ENCODE measurements around the gene BLVRB.
A peak's percentile ranks its signal among the peaks of the same experiment; 100 is the strongest.

Gene BLVRB

GRCh38 chr19:40424637-40425449 is 40.7 kb downstream of the BLVRB start:
- Histone ChIP-seq H3K36me3 (ENCODE audit: insufficient read depth, low read length) (peaks cover 6% of the 10 kb centered on the region; the same call in 1 of the 2 replicates), H3K9me3 (ENCODE audit: low read depth, low read length) (no peaks in the 10 kb centered on the region), H3K9ac (ENCODE audit: insufficient read length) (peak overlapping the region; percentile 80), H3K4me3 (peak overlapping the region; percentile 92), H3K27ac (peak overlapping the region; percentile 78; the same call in 1 of the 2 replicates)
- DNase-seq (ENCODE audit: low read depth, low spot score) = no peak
- no peak for TF ChIP-seq EZH2 (IDR thresholded peaks at IDR 0.05)
- TF ChIP-seq POLR2AphosphoS5 (IDR thresholded peaks at IDR 0.05; ENCODE audit: borderline replicate concordance, low read depth, low read length) = no peak
- TF ChIP-seq FOXP2 (optimal IDR thresholded peaks at IDR 0.05; ENCODE audit: control extremely low read depth, extremely low read length, insufficient read depth) = no peak

- Histone ChIP-seq H3K36me3 (ENCODE audit: insufficient read depth, low read length) (peaks cover 6% of the 10 kb centered on the region; the same call in 1 of the 2 replicates), H3K9me3 (ENCODE audit: low read depth, low read length) (no peaks in the 10 kb centered on the region), H3K27ac (no peak overlapping the region), H3K4me3 (no peak overlapping the region), H3K9ac (ENCODE audit: insufficient read length) (no peak overlapping the region)
- DNase-seq (ENCODE audit: low read depth, low spot score) = no peak
- TF ChIP-seq FOXP2 (optimal IDR thresholded peaks at IDR 0.05; ENCODE audit: control extremely low read depth, extremely low read length, insufficient read depth) (no peak), EZH2 (IDR thresholded peaks at IDR 0.05) (no peak), POLR2AphosphoS5 (IDR thresholded peaks at IDR 0.05; ENCODE audit: borderline replicate concordance, low read depth, low read length) (no peak)
Measured at GRCh38 chr19:40423938-40424337, 41.6 kb downstream of the BLVRB start.

GRCh38 chr19:40422748-40423566 is 42.6 kb downstream of the BLVRB start:
- Histone ChIP-seq H3K9ac (ENCODE audit: insufficient read length) (no peak overlapping the region), H3K4me3 (no peak overlapping the region), H3K27ac (peak overlapping the region; percentile 14), H3K36me3 (ENCODE audit: insufficient read depth, low read length) (peaks cover 6% of the 10 kb centered on the region; the same call in 1 of the 2 replicates), H3K9me3 (ENCODE audit: low read depth, low read length) (no peaks in the 10 kb centered on the region)
- DNase-seq (ENCODE audit: low read depth, low spot score) = no peak
- TF ChIP-seq FOXP2 (optimal IDR thresholded peaks at IDR 0.05; ENCODE audit: control extremely low read depth, extremely low read length, insufficient read depth) (no peak), POLR2AphosphoS5 (IDR thresholded peaks at IDR 0.05; ENCODE audit: borderline replicate concordance, low read depth, low read length) (no peak), EZH2 (IDR thresholded peaks at IDR 0.05) (no peak)

- TF ChIP-seq EZH2 (IDR thresholded peaks at IDR 0.05) (no peak), POLR2AphosphoS5 (IDR thresholded peaks at IDR 0.05; ENCODE audit: borderline replicate concordance, low read depth, low read length) (no peak), FOXP2 (optimal IDR thresholded peaks at IDR 0.05; ENCODE audit: control extremely low read depth, extremely low read length, insufficient read depth) (no peak)
- Histone ChIP-seq H3K4me3 (no peak overlapping the region), H3K36me3 (ENCODE audit: insufficient read depth, low read length) (peaks cover 6% of the 10 kb centered on the region; the same call in 1 of the 2 replicates), H3K9me3 (ENCODE audit: low read depth, low read length) (no peaks in the 10 kb centered on the region), H3K27ac (peak overlapping the region; percentile 14), H3K9ac (ENCODE audit: insufficient read length) (no peak overlapping the region)
- DNase-seq (ENCODE audit: low read depth, low spot score) = no peak
Measured at GRCh38 chr19:40421993-40422747, 43.4 kb downstream of the BLVRB start.

- TF ChIP-seq POLR2AphosphoS5 (IDR thresholded peaks at IDR 0.05; ENCODE audit: borderline replicate concordance, low read depth, low read length) (peak; percentile 85), FOXP2 (optimal IDR thresholded peaks at IDR 0.05; ENCODE audit: control extremely low read depth, extremely low read length, insufficient read depth) (no peak)
- peak overlapping the region; percentile 85 for H3K4me3 ChIP-seq
- no peaks in the 10 kb centered on the region for H3K9me3 ChIP-seq (ENCODE audit: low read depth, low read length)
- no peak for DNase-seq (ENCODE audit: low read depth, low spot score)
- peak overlapping the region; percentile 75 for H3K9ac ChIP-seq (ENCODE audit: insufficient read length)
- H3K36me3 ChIP-seq (ENCODE audit: insufficient read depth, low read length) = peaks cover 6% of the 10 kb centered on the region; the same call in 1 of the 2 replicates
- H3K27ac ChIP-seq = peak overlapping the region; percentile 83
Measured at GRCh38 chr19:40420766-40421765, 44.5 kb downstream of the BLVRB start.

- no peak for DNase-seq (ENCODE audit: low read depth, low spot score)
- TF ChIP-seq FOXP2 (optimal IDR thresholded peaks at IDR 0.05; ENCODE audit: control extremely low read depth, extremely low read length, insufficient read depth) (no peak), POLR2AphosphoS5 (IDR thresholded peaks at IDR 0.05; ENCODE audit: borderline replicate concordance, low read depth, low read length) (no peak), EZH2 (IDR thresholded peaks at IDR 0.05) (no peak)
- Histone ChIP-seq H3K9ac (ENCODE audit: insufficient read length) (no peak overlapping the region), H3K27ac (no peak overlapping the region; the same call in 1 of the 2 replicates), H3K4me3 (peak overlapping the region; percentile 85), H3K9me3 (ENCODE audit: low read depth, low read length) (no peaks in the 10 kb centered on the region), H3K36me3 (ENCODE audit: insufficient read depth, low read length) (peaks cover 6% of the 10 kb centered on the region; the same call in 1 of the 2 replicates)
Measured at GRCh38 chr19:40420451-40420765, 45.1 kb downstream of the BLVRB start.

- DNase-seq (ENCODE audit: low read depth, low spot score) = no peak
- TF ChIP-seq EZH2 (IDR thresholded peaks at IDR 0.05) (no peak), FOXP2 (optimal IDR thresholded peaks at IDR 0.05; ENCODE audit: control extremely low read depth, extremely low read length, insufficient read depth) (no peak), POLR2AphosphoS5 (IDR thresholded peaks at IDR 0.05; ENCODE audit: borderline replicate concordance, low read depth, low read length) (no peak)
- H3K27ac ChIP-seq = no peak overlapping the region
- H3K4me3 ChIP-seq = no peak overlapping the region
- H3K36me3 ChIP-seq (ENCODE audit: insufficient read depth, low read length) = peaks cover 6% of the 10 kb centered on the region; the same call in 1 of the 2 replicates
- no peak overlapping the region for H3K9ac ChIP-seq (ENCODE audit: insufficient read length)
- H3K9me3 ChIP-seq (ENCODE audit: low read depth, low read length) = no peaks in the 10 kb centered on the region
Measured at GRCh38 chr19:40419780-40420179, 45.8 kb downstream of the BLVRB start.

All from SK-N-MC (cell line).